GF-D8 (cell line): ENCODE measurements around the gene NPC1L1.

Experiments
- DNase-seq: peaks from one replicate; lab custom pipeline; 2025; lab: John Stamatoyannopoulos, UW

The NPC1L1 gene

GRCh38 chr7:44471850-44472249, 69.3 kb downstream of the NPC1L1 start:
- no peak for DNase-seq

- DNase-seq: no peak
Observed at GRCh38 chr7:44471436-44471835, 69.7 kb downstream of the NPC1L1 start.

- DNase-seq: no peak
Observed at GRCh38 chr7:44470628-44471245, 70.4 kb downstream of the NPC1L1 start.

- DNase-seq: no peak
Observed at GRCh38 chr7:44470135-44470479, 71.0 kb downstream of the NPC1L1 start.

- DNase-seq: no peak
Observed at GRCh38 chr7:44469461-44470134, 71.5 kb downstream of the NPC1L1 start.

- DNase-seq: no peak
Observed at GRCh38 chr7:44467217-44467548, 73.9 kb downstream of the NPC1L1 start.

- DNase-seq: no peak
Observed at GRCh38 chr7:44466300-44467216, 74.6 kb downstream of the NPC1L1 start.

- no peak for DNase-seq
Observed at GRCh38 chr7:44465490-44465889, 75.6 kb downstream of the NPC1L1 start.

GRCh38 chr7:44463169-44463808, 77.8 kb downstream of the NPC1L1 start:
- DNase-seq: no peak
